WTC11 (cell line): ENCODE measurements around the gene RUNX2. TPM values are rescaled to one million over a fixed set of nuclear protein-coding genes. Genes with fewer than 3 reads are reported as not detected.

ENCODE experiments used
- ATAC-seq: fragments of 200-7000 bp; cut with Tn5 transposase; 2 replicates; pipeline ENCODE4 v1.10.0; 2021; ENCODE audit warnings: mild to moderate bottlenecking, moderate library complexity
- CTCF ChIA-PET: fragments of 300-600 bp; sonication (Branson Sonifier 250); formaldehyde crosslinking; loops from one replicate; lab custom pipeline; 2021; ENCODE audit warnings: antibody characterized with exemption; lab: Charles Lee
- POLR2A ChIA-PET: fragments of 350-600 bp; sonication (Branson Sonifier 250); formaldehyde crosslinking; loops from one replicate; lab custom pipeline; 2021; ENCODE audit warnings: antibody characterized with exemption; lab: Charles Lee
- DNase-seq: peaks from one replicate; pipeline ENCODE4 v3.0.0; 2021; ENCODE audit warnings: low spot score
- H3K27ac Mint-ChIP-seq: 2 replicates; pipeline ENCODE4 v1.8.0; 2021; ENCODE audit warnings: mixed read lengths
- H3K27me3 Mint-ChIP-seq: 2 replicates; pipeline ENCODE4 v1.8.0; 2021; ENCODE audit warnings: low read depth, mild to moderate bottlenecking, moderate library complexity, mixed read lengths
- H3K36me3 Mint-ChIP-seq: 2 replicates; pipeline ENCODE4 v1.8.0; 2021; ENCODE audit warnings: mixed read lengths
- H3K4me1 Mint-ChIP-seq: 2 replicates; pipeline ENCODE4 v1.8.0; 2022; ENCODE audit warnings: mixed read lengths
- H3K4me3 Mint-ChIP-seq: 2 replicates; pipeline ENCODE4 v1.8.0; 2021; ENCODE audit warnings: mild to moderate bottlenecking, moderate library complexity, mixed read lengths
- H3K9me3 Mint-ChIP-seq: 2 replicates; pipeline ENCODE4 v1.8.0; 2021; ENCODE audit warnings: mixed read lengths
- ARID4B ChIP-seq: sonication (generic); formaldehyde crosslinking; IDR thresholded peaks from 2 replicates; pipeline ENCODE4 v1.8.0; 2023; ENCODE audit warnings: missing genetic modification reagents, mild to moderate bottlenecking, borderline replicate concordance
- CREM ChIP-seq: sonication (generic); formaldehyde crosslinking; IDR thresholded peaks from 2 replicates; pipeline ENCODE4 v1.8.1; 2022; ENCODE audit warnings: mild to moderate bottlenecking, missing genetic modification reagents, moderate library complexity
- E2F1 ChIP-seq: sonication (generic); formaldehyde crosslinking; IDR thresholded peaks from 2 replicates; pipeline ENCODE4 v1.8.0; 2022; ENCODE audit warnings: mild to moderate bottlenecking, missing genetic modification reagents
- EMX1 ChIP-seq: fragments of 250-450 bp; sonication (Bioruptor Pico); IDR thresholded peaks from 2 replicates; pipeline ENCODE4 v1.8.0; 2021; ENCODE audit warnings: mild to moderate bottlenecking
- FOXP4 ChIP-seq: sonication (generic); formaldehyde crosslinking; IDR thresholded peaks from 2 replicates; pipeline ENCODE4 v1.8.0; 2022; ENCODE audit warnings: mild to moderate bottlenecking, missing genetic modification reagents
- IRF1 ChIP-seq: sonication (generic); formaldehyde crosslinking; IDR thresholded peaks from 2 replicates; pipeline ENCODE4 v1.8.0; 2023; ENCODE audit warnings: missing genetic modification reagents
- IRF2 ChIP-seq: sonication (generic); formaldehyde crosslinking; IDR thresholded peaks from 2 replicates; pipeline ENCODE4 v1.8.0; 2022; ENCODE audit warnings: low read depth, missing genetic modification reagents, borderline replicate concordance
- JAZF1 ChIP-seq: fragments of 250-450 bp; sonication (Bioruptor Pico); IDR thresholded peaks from 2 replicates; pipeline ENCODE4 v1.9.0; 2021; ENCODE audit warnings: moderate library complexity, mild to moderate bottlenecking, inconsistent platforms
- JUN ChIP-seq: sonication (generic); formaldehyde crosslinking; IDR thresholded peaks from 2 replicates; pipeline ENCODE4 v1.8.0; 2023; ENCODE audit warnings: mild to moderate bottlenecking, missing genetic modification reagents
- MLX ChIP-seq: sonication (generic); formaldehyde crosslinking; IDR thresholded peaks from 2 replicates; pipeline ENCODE4 v1.8.1; 2023; ENCODE audit warnings: mild to moderate bottlenecking, missing genetic modification reagents, moderate library complexity
- NR1H2 ChIP-seq: sonication (generic); formaldehyde crosslinking; IDR thresholded peaks from 2 replicates; pipeline ENCODE4 v1.9.0; 2021; ENCODE audit warnings: mild to moderate bottlenecking, moderate library complexity, missing genetic modification reagents
- RELA ChIP-seq: sonication (generic); formaldehyde crosslinking; IDR thresholded peaks from 2 replicates; pipeline ENCODE4 v1.8.1; 2022; ENCODE audit warnings: missing genetic modification reagents, mild to moderate bottlenecking, borderline replicate concordance
- SOX15 ChIP-seq: fragments of 250-450 bp; sonication (Bioruptor Pico); IDR thresholded peaks from 2 replicates; pipeline ENCODE4 v1.9.0; 2021; ENCODE audit warnings: mild to moderate bottlenecking
- TCF7 ChIP-seq: sonication (generic); formaldehyde crosslinking; IDR thresholded peaks from 2 replicates; pipeline ENCODE4 v1.8.0; 2022; ENCODE audit warnings: mild to moderate bottlenecking, low read depth, missing genetic modification reagents, moderate library complexity
- USF1 ChIP-seq: sonication (generic); formaldehyde crosslinking; IDR thresholded peaks from 2 replicates; pipeline ENCODE4 v1.8.0; 2022; ENCODE audit warnings: mild to moderate bottlenecking, missing genetic modification reagents
- USF2 ChIP-seq: sonication (generic); formaldehyde crosslinking; IDR thresholded peaks from 2 replicates; pipeline ENCODE4 v1.8.1; 2023; ENCODE audit warnings: mild to moderate bottlenecking, missing genetic modification reagents, moderate library complexity
- ZBTB21 ChIP-seq: sonication (generic); formaldehyde crosslinking; IDR thresholded peaks from 2 replicates; pipeline ENCODE4 v1.8.1; 2023; ENCODE audit warnings: mild to moderate bottlenecking, missing genetic modification reagents, borderline replicate concordance
- ZBTB43 ChIP-seq: sonication (generic); formaldehyde crosslinking; IDR thresholded peaks from 2 replicates; pipeline ENCODE4 v1.8.1; 2023; ENCODE audit warnings: mild to moderate bottlenecking, missing genetic modification reagents
- ZMAT4 ChIP-seq: fragments of 250-450 bp; sonication (Bioruptor Pico); IDR thresholded peaks from 2 replicates; pipeline ENCODE4 v1.9.0; 2021; ENCODE audit warnings: mild to moderate bottlenecking
- ZNF138 ChIP-seq: sonication (generic); formaldehyde crosslinking; conservative IDR thresholded peaks from 2 replicates; pipeline ENCODE4 v1.8.1; 2022; ENCODE audit warnings: mild to moderate bottlenecking, moderate library complexity, missing genetic modification reagents
- ZNF232 ChIP-seq: sonication (generic); formaldehyde crosslinking; IDR thresholded peaks from 2 replicates; pipeline ENCODE4 v1.8.0; 2022; ENCODE audit warnings: mild to moderate bottlenecking, missing genetic modification reagents
- ZNF317 ChIP-seq: sonication (generic); formaldehyde crosslinking; IDR thresholded peaks from 2 replicates; pipeline ENCODE4 v1.8.1; 2023; ENCODE audit warnings: low read depth, mild to moderate bottlenecking, moderate library complexity, missing genetic modification reagents, borderline replicate concordance
- total RNA-seq: library from RNA; stranded (reverse); gene quantifications from 3 replicates; pipeline ENCODE4 v1.2.3, GENCODE V29; 2021

RUNX2 gene
- total RNA-seq, 1 experiment from 2014 or later: 0.28 TPM

- Mint-ChIP-seq H3K4me1 (peaks cover 8% of the 10 kb centered on the region; the same call in 1 of the 2 replicates), H3K4me3 (no peak overlapping the region), H3K27ac (no peak overlapping the region), H3K36me3 (no peaks in the 10 kb centered on the region), H3K27me3 (no peaks in the 10 kb centered on the region), H3K9me3 (no peaks in the 10 kb centered on the region)
- DNase-seq (no peak), ATAC-seq (no peak)
- CTCF ChIA-PET: no interaction called here
- POLR2A ChIA-PET: no interaction called here
- TF ChIP-seq ZNF317 (CRISPR knock-in tag) (no peak), RELA (CRISPR knock-in tag) (no peak), E2F1 (no peak), EMX1 (CRISPR knock-in tag) (no peak), USF1 (no peak), SOX15 (no peak), JAZF1 (CRISPR knock-in tag) (no peak), JUN (CRISPR knock-in tag) (no peak), USF2 (CRISPR knock-in tag) (no peak), ZNF138 (CRISPR knock-in tag) (no peak), MLX (CRISPR knock-in tag) (no peak), ZBTB43 (CRISPR knock-in tag) (no peak), ZNF232 (CRISPR knock-in tag) (no peak), ZBTB21 (CRISPR knock-in tag) (no peak), CREM (CRISPR knock-in tag) (no peak), FOXP4 (no peak), TCF7 (no peak)
Observed at GRCh38 chr6:45438849-45439406, 110.8 kb downstream of the RUNX2 start.

GRCh38 chr6:45439459-45439858 lies 111.3 kb downstream of the RUNX2 start:
- H3K27ac Mint-ChIP-seq: no peak overlapping the region
- no peak for ATAC-seq
- no peaks in the 10 kb centered on the region for H3K27me3 Mint-ChIP-seq
- CTCF ChIA-PET: no interaction called here
- no peaks in the 10 kb centered on the region for H3K36me3 Mint-ChIP-seq
- POLR2A ChIA-PET: no interaction called here
- peaks cover 8% of the 10 kb centered on the region; the same call in 1 of the 2 replicates for H3K4me1 Mint-ChIP-seq
- no peak for TF ChIP-seq NR1H2
- no peak for TF ChIP-seq TCF7
- no peak for TF ChIP-seq SOX15
- no peak for TF ChIP-seq IRF1 (CRISPR knock-in tag)
- no peak for TF ChIP-seq ZMAT4 (CRISPR knock-in tag)
- TF ChIP-seq ARID4B (CRISPR knock-in tag): no peak
- no peak for TF ChIP-seq IRF2
- DNase-seq: no peak
- H3K4me3 Mint-ChIP-seq: no peak overlapping the region
- no peaks in the 10 kb centered on the region for H3K9me3 Mint-ChIP-seq
